CD14-positive monocyte (primary cell): ENCODE data around the gene ARCN1. TPM values are rescaled to one million over a fixed set of nuclear protein-coding genes. Genes with fewer than 3 reads are reported as not detected.

Source experiments
- DNase-seq, 3 donors: peaks; one replicate each; pipeline ENCODE4 v3.0.0-alpha.2; 2011 to 2022
- H2AFZ ChIP-seq: 2 replicates; pipeline ENCODE4 v1.6.0; 2012; ENCODE audit warnings: mild to moderate bottlenecking, low read depth, low read length, inconsistent platforms; ENCODE audit not compliant: insufficient read depth, poor library complexity, severe bottlenecking
- H3K27ac ChIP-seq, 2 donors: 1 replicate in 1 of 2; 2 replicates in 1 of 2; pipeline ENCODE4 v1.5.1; 2012 to 2013; ENCODE audit warnings: low read length in 2 of 2, control low read depth in 1 of 2, inconsistent platforms in 1 of 2, low read depth in 1 of 2, mild to moderate bottlenecking in 1 of 2
- H3K27me3 ChIP-seq, 2 donors: one replicate each; pipeline versions ENCODE4 v1.6.0 to v1.6.1; 2011 to 2013; ENCODE audit warnings: low read length in 2 of 2; ENCODE audit not compliant: control insufficient read depth in 2 of 2, insufficient read depth in 2 of 2
- H3K36me3 ChIP-seq, 2 donors: replicated peaks in 1 of 2; 1 replicate in 1 of 2; 2 replicates in 1 of 2; pipeline versions ENCODE4 v1.5.1 to v1.6.1; 2012 to 2013; ENCODE audit warnings: low read length in 2 of 2, control low read depth in 1 of 2, inconsistent platforms in 1 of 2, mild to moderate bottlenecking in 1 of 2; ENCODE audit not compliant: insufficient read depth in 2 of 2, control insufficient read depth in 1 of 2
- H3K4me1 ChIP-seq, 2 donors: 1 replicate in 1 of 2; 2 replicates in 1 of 2; pipeline versions ENCODE4 v1.5.1 to v1.6.1; 2012 to 2013; ENCODE audit warnings: low read length in 2 of 2, control low read depth in 1 of 2, inconsistent platforms in 1 of 2, mild to moderate bottlenecking in 1 of 2, moderate library complexity in 1 of 2; ENCODE audit not compliant: insufficient read depth in 2 of 2, control insufficient read depth in 1 of 2
- H3K4me2 ChIP-seq: replicated peaks from 2 replicates; pipeline ENCODE3; 2012; ENCODE audit warnings: low read length, moderate library complexity, mild to moderate bottlenecking; ENCODE audit not compliant: poor library complexity, severe bottlenecking; ENCODE audit errors: extremely low read depth
- H3K4me3 ChIP-seq, 3 experiments: fragments of 200-600 bp in 1 of 3; sonication (generic) in 1 of 3; replicated peaks in 1 of 3; 1 replicate in 2 of 3; 2 replicates in 1 of 3; pipeline ENCODE4 v1.5.1; 2011 to 2013; ENCODE audit warnings: low read length in 3 of 3, mild to moderate bottlenecking in 3 of 3, control low read depth in 2 of 3, low read depth in 2 of 3, inconsistent platforms in 1 of 3, moderate library complexity in 1 of 3
- H3K79me2 ChIP-seq: 2 replicates; pipeline ENCODE4 v1.6.0; 2012; ENCODE audit warnings: mild to moderate bottlenecking, control low read depth, inconsistent platforms, low read length, moderate library complexity; ENCODE audit not compliant: insufficient read depth
- H3K9ac ChIP-seq: 2 replicates; pipeline ENCODE4 v1.6.0; 2017; ENCODE audit warnings: low read length, mild to moderate bottlenecking; ENCODE audit not compliant: insufficient read depth, poor library complexity, severe bottlenecking
- H3K9me3 ChIP-seq, 2 donors: replicated peaks in 1 of 2; 1 replicate in 1 of 2; 2 replicates in 1 of 2; pipeline versions ENCODE4 v1.5.1 to v1.6.1; 2012 to 2013; ENCODE audit warnings: low read length in 2 of 2, control low read depth in 1 of 2; ENCODE audit not compliant: control insufficient read depth in 1 of 2, insufficient read depth in 1 of 2
- H4K20me1 ChIP-seq: 2 replicates; pipeline ENCODE4 v1.6.0; 2012; ENCODE audit warnings: mild to moderate bottlenecking, low read length, control low read depth, moderate library complexity; ENCODE audit not compliant: insufficient read depth
- H3K27ac Mint-ChIP-seq, 7 donors: one replicate each; pipeline ENCODE4 v1.8.0; 2020; ENCODE audit warnings: mild to moderate bottlenecking in 7 of 7, mixed read lengths in 7 of 7, moderate library complexity in 6 of 7, inconsistent platforms in 2 of 7
- H3K27me3 Mint-ChIP-seq, 3 donors: one replicate each; pipeline ENCODE4 v1.8.0; 2021 to 2022; ENCODE audit warnings: low read depth in 3 of 3, mild to moderate bottlenecking in 3 of 3, mixed read lengths in 3 of 3, moderate library complexity in 3 of 3, inconsistent platforms in 1 of 3
- H3K36me3 Mint-ChIP-seq, 2 donors: one replicate each; pipeline ENCODE4 v1.8.0; 2020; ENCODE audit warnings: mixed read lengths in 2 of 2, inconsistent platforms in 1 of 2, mild to moderate bottlenecking in 1 of 2
- H3K4me1 Mint-ChIP-seq: one replicate; pipeline ENCODE4 v1.8.0; 2020; ENCODE audit warnings: mild to moderate bottlenecking, mixed read lengths
- H3K4me3 Mint-ChIP-seq, 2 donors: one replicate each; pipeline ENCODE4 v1.8.0; 2020; ENCODE audit warnings: mild to moderate bottlenecking in 2 of 2, mixed read lengths in 2 of 2, moderate library complexity in 1 of 2
- H3K9me3 Mint-ChIP-seq, 7 donors: one replicate each; pipeline ENCODE4 v1.8.0; 2020 to 2022; ENCODE audit warnings: mixed read lengths in 7 of 7, mild to moderate bottlenecking in 6 of 7, moderate library complexity in 6 of 7, inconsistent platforms in 2 of 7
- CTCF ChIP-seq: fragments of 200-600 bp; IDR thresholded peaks from one replicate; pipeline ENCODE4 v1.8.0; 2022; ENCODE audit warnings: antibody characterized with exemption, mild to moderate bottlenecking
- WGBS: methylation state at CpG from one replicate; pipeline ENCODE4 v1.1.5; 2013; ENCODE audit warnings: missing lambda C conversion rate; ENCODE audit not compliant: insufficient coverage; 5-methylcytosine and 5-hydroxymethylcytosine counted together
- intact Hi-C, 2 donors: fragments of 100-400 bp; cut with micrococcal nuclease; formaldehyde crosslinking; loops; one replicate each; pipeline versions ENCODE4 v1.15.0 to v1.15.1; 2023
- polyA plus RNA-seq, 3 donors: library from polyadenylated mRNA; depleted of rRNA in 1 of 3; unstranded in 2 of 3; stranded (reverse) in 1 of 3; fragments of 300-500 nt in 2 of 3; fragments of >200 nt in 1 of 3; fragmentation: Illumina TruSeq in 2 of 3; gene quantifications; 1 replicate in 2 of 3; 2 replicates in 1 of 3; pipeline ENCODE4 v1.2.3, GENCODE V29; 2012 to 2021

Gene ARCN1
- polyA plus RNA-seq, 3 donors = 36.1 to 101 (median 79.7) TPM

GRCh38 chr11:118524356-118524755 lies 47.9 kb upstream of the ARCN1 start:
- peak overlapping the region in 1 of 2 donors; percentile 15 for H3K27ac ChIP-seq
- Mint-ChIP-seq H3K4me3 (no peak overlapping the region), H3K4me1 (peaks cover 28% of the 10 kb centered on the region), H3K36me3 (peaks cover 51 to 69% of the 10 kb centered on the region in 2 donors), H3K27ac (peak overlapping the region in 4 of 7 donors; percentile 11 to 46 (median 28)), H3K9me3 (no peaks in the 10 kb centered on the region), H3K27me3 (peaks cover 6 to 10% (median 6%) of the 10 kb centered on the region in 3 donors)
- intact Hi-C loops = no loop called here
- peaks cover 13% of the 10 kb centered on the region for H4K20me1 ChIP-seq
- H3K4me2 ChIP-seq = no peak overlapping the region
- H3K9ac ChIP-seq = no peak overlapping the region
- H3K4me3 ChIP-seq = no peak overlapping the region
- TF ChIP-seq CTCF = no peak
- H3K27me3 ChIP-seq = peaks cover 0 to 4% of the 10 kb centered on the region in 2 donors
- peaks cover 39 to 53% of the 10 kb centered on the region in 2 donors for H3K36me3 ChIP-seq
- H3K79me2 ChIP-seq = no peaks in the 10 kb centered on the region
- peaks cover 15% of the 10 kb centered on the region in 2 donors for H3K4me1 ChIP-seq
- no peaks in the 10 kb centered on the region for H3K9me3 ChIP-seq
- H2AFZ ChIP-seq = no peak overlapping the region
- DNase-seq = peak in 1 of 3 donors; percentile 19

- Histone ChIP-seq H3K4me2 (no peak overlapping the region), H3K27ac (no peak overlapping the region), H3K36me3 (peaks cover 34 to 47% of the 10 kb centered on the region in 2 donors), H3K79me2 (no peaks in the 10 kb centered on the region), H4K20me1 (peaks cover 13% of the 10 kb centered on the region), H2AFZ (no peak overlapping the region), H3K4me3 (no peak overlapping the region), H3K27me3 (peaks cover 5 to 10% of the 10 kb centered on the region in 2 donors), H3K4me1 (peaks cover 15 to 17% of the 10 kb centered on the region in 2 donors), H3K9ac (no peak overlapping the region), H3K9me3 (no peaks in the 10 kb centered on the region)
- DNase-seq = no peak
- Mint-ChIP-seq H3K27ac (peak overlapping the region in 3 of 7 donors; percentile 34 to 70 (median 49)), H3K27me3 (peaks cover 11 to 16% (median 11%) of the 10 kb centered on the region in 3 donors), H3K36me3 (peaks cover 46 to 63% of the 10 kb centered on the region in 2 donors), H3K9me3 (peaks cover 0 to 2% (median 0%) of the 10 kb centered on the region in 7 donors), H3K4me3 (no peak overlapping the region), H3K4me1 (peaks cover 32% of the 10 kb centered on the region)
- 64% methylated on average over 5 of the region's 6 CpGs for WGBS
- intact Hi-C loops = no loop called here
- no peak for TF ChIP-seq CTCF
Observed at GRCh38 chr11:118524757-118525470, 47.3 kb upstream of the ARCN1 start.
